HL-60 (cell line): ENCODE data around the gene CPNE4.

ENCODE experiments used
- CTCF ChIP-seq: IDR thresholded peaks from one replicate; pipeline ENCODE4 v1.5.1; 2011; ENCODE audit warnings: low read length, control low read depth, inconsistent platforms; ENCODE audit not compliant: insufficient read depth
- POLR2AphosphoS5 ChIP-seq: IDR thresholded peaks from 2 replicates; pipeline ENCODE4 v1.6.1; 2012; ENCODE audit warnings: low read depth
- REST ChIP-seq: IDR thresholded peaks from 2 replicates; pipeline ENCODE4 v1.6.1; 2012; ENCODE audit warnings: low read depth; ENCODE audit not compliant: insufficient replicate concordance
- SPI1 ChIP-seq: IDR thresholded peaks from 2 replicates; pipeline ENCODE4 v1.6.1; 2012; ENCODE audit warnings: low read depth, mild to moderate bottlenecking, borderline replicate concordance

- TF ChIP-seq CTCF (no peak), REST (no peak), SPI1 (no peak), POLR2AphosphoS5 (no peak)
Measured at GRCh38 chr3:132055872-132056271, 21.1 kb upstream of the CPNE4 start.
